PC-9 (cell line): ENCODE results near the gene NEUROG1.

Experiments used
- CTCF ChIP-seq: fragments of 200-600 bp; sonication (generic); conservative IDR thresholded peaks from 2 replicates; pipeline ENCODE4 v1.6.1; 2017; ENCODE audit warnings: mixed run types, antibody characterized with exemption, mild to moderate bottlenecking, moderate library complexity
- EZH2 ChIP-seq: fragments of 200-600 bp; sonication (generic); IDR thresholded peaks from 2 replicates; pipeline ENCODE4 v1.8.0; 2017; ENCODE audit warnings: antibody characterized with exemption, low read depth

- no peak for TF ChIP-seq CTCF
- no peak for TF ChIP-seq EZH2
Measured at GRCh38 chr5:135489466-135490244, 46.1 kb downstream of the NEUROG1 start.
